LNCAP (cell line): ENCODE measurements around the gene DCDC1.

Source experiments
- TF ChIP-seq, protein P1 (sequence below): fragments of 450-650 bp; IDR thresholded peaks from 2 replicates; pipeline ENCODE4 v1.5.1; 2017; ENCODE audit warnings: mild to moderate bottlenecking

DCDC1 gene

DNA sequence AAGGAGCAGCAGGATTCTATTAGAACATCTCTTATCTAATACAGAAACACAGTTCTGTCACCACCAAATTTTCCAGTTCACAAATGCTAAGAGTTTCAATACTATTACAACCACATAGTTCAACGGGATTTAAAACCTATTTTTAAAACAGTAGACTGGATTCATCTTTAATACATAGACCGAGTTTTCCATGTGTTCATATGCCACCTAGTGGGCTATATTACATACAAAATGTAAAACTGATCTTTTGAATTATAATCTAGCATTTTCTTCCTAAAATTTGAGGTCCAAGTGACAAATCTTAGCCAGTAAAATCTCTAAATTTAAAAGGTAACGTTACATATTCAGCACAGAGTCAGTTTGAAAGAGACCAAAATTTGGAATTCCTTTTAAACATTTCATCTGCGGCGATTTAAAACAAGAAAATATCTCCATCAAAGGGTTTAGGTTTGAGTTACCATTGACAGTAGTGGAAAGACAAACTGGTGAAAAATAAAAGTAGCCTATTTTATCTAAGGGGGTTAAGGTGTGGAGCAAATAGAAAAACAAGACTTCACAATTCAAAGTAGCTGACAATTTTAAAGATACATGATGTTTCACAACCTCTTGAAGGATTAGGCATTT lies 514.0 kb downstream of the DCDC1 start:
- TF ChIP-seq, protein P1, sequence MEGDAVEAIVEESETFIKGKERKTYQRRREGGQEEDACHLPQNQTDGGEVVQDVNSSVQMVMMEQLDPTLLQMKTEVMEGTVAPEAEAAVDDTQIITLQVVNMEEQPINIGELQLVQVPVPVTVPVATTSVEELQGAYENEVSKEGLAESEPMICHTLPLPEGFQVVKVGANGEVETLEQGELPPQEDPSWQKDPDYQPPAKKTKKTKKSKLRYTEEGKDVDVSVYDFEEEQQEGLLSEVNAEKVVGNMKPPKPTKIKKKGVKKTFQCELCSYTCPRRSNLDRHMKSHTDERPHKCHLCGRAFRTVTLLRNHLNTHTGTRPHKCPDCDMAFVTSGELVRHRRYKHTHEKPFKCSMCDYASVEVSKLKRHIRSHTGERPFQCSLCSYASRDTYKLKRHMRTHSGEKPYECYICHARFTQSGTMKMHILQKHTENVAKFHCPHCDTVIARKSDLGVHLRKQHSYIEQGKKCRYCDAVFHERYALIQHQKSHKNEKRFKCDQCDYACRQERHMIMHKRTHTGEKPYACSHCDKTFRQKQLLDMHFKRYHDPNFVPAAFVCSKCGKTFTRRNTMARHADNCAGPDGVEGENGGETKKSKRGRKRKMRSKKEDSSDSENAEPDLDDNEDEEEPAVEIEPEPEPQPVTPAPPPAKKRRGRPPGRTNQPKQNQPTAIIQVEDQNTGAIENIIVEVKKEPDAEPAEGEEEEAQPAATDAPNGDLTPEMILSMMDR = peak; percentile 45

- TF ChIP-seq, protein P1 = no peak
These were observed 516.1 kb downstream of the DCDC1 start for GRCh38 chr11:30853439-30853838.

- TF ChIP-seq, protein P1 = no peak
These were observed 516.9 kb downstream of the DCDC1 start for GRCh38 chr11:30852645-30853044.

DNA sequence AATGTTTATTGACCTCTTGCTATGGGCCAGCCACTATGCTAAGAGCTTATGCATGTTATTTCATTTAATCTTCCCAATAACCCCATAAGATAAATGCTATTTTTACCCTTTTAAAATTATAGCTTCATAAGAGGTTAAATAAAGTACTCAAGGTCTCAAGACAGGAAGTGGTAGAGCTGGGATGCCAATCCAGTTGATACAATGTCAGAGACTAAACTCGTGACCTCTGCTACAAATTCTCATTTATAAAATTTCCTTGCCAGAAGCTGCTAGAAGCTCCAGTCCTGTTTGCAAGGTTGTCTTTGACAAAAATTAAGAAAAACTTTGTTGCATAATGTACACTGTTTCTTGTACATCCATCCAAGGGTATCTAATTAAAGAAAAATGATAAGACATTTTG lies 517.4 kb downstream of the DCDC1 start:
- TF ChIP-seq, protein P1 = no peak

DNA sequence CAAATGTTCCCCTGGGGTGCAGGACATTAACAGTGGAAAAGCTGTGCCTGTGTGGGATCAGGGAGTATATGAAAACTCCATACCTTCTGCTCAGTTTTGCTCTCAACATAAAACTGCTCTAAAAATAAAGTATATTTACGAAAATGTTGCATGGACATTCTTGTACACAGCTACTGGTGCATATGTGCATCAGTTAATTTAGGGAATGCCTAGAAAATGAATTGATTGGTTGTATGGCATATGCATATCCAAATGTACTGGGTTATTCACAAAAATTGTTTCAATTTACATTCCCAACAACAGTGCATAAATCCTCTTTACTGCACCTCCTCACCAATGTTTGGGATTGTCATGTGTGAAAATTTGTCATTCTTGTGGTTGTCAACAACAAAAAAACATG lies 532.3 kb downstream of the DCDC1 start:
- TF ChIP-seq, protein P1 = no peak

DNA sequence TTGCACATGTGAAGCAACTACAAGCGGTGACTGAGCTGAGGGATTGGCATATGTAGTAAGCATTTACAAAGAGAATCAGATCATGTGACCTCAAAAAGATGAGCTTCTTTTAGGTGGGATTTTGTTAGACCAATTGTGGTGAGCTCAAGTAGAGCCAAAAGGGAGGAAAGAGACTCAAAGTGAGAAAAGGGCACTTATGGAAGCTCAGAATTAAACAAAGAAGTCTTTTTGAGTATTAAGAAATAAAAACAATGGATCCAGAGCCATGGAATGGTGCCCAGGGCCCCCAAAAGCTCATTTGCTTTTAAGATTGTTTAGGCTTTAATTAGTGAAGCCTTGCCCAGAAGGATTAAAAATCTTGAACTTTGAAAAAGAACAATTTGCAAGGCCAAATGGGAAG lies 536.7 kb downstream of the DCDC1 start:
- TF ChIP-seq, protein P1 = no peak

- TF ChIP-seq, protein P1 = no peak
These were observed 538.9 kb downstream of the DCDC1 start for GRCh38 chr11:30830681-30831080.

DNA sequence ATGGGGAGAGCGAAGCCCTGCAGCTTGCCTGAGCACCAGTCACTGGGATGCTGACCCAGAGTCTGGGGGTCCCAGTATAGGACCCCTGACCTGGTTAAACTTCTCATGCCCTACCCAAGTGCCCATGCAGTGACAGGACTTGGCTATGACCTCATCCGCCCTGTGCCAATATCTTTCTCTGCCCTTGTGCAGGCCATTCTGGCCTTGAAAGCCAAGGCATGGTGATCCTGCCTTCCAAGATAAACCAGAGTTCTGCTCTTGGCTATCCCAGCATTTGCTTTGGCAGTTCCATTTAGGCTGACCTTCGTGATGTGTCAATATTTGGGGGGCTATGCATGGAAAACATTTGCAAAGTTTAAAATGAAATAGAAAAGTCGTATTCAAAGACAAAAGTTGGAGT lies 542.6 kb downstream of the DCDC1 start:
- TF ChIP-seq, protein P1 = no peak
